Trophoblast cell (in vitro differentiated cells and primary cell): Measurements from ENCODE around the gene COQ2.

Experiments used
- DNase-seq, 2 donors: peaks; one replicate each; pipeline ENCODE4 v3.0.0-alpha.2; 2016
- H2AFZ ChIP-seq: 2 replicates; pipeline ENCODE4 v1.6.1; 2013; ENCODE audit warnings: low read length, moderate library complexity, mild to moderate bottlenecking; ENCODE audit not compliant: insufficient read depth, poor library complexity
- H2AK5ac ChIP-seq: 2 replicates; pipeline ENCODE4 v1.6.1; 2013; ENCODE audit warnings: mild to moderate bottlenecking, low read length
- H2BK120ac ChIP-seq: 2 replicates; pipeline ENCODE4 v1.6.1; 2013; ENCODE audit warnings: low read length, mild to moderate bottlenecking, moderate library complexity; ENCODE audit not compliant: insufficient read depth, poor library complexity
- H2BK12ac ChIP-seq: 2 replicates; pipeline ENCODE4 v1.6.1; 2013; ENCODE audit warnings: mild to moderate bottlenecking, low read length, moderate library complexity
- H2BK5ac ChIP-seq: 2 replicates; pipeline ENCODE4 v1.6.1; 2013; ENCODE audit warnings: low read length, low read depth, moderate library complexity, mild to moderate bottlenecking; ENCODE audit not compliant: poor library complexity
- H3K14ac ChIP-seq: 2 replicates; pipeline ENCODE4 v1.6.1; 2013; ENCODE audit warnings: mild to moderate bottlenecking, low read length
- H3K18ac ChIP-seq: 2 replicates; pipeline ENCODE4 v1.6.1; 2013; ENCODE audit warnings: mild to moderate bottlenecking, low read length
- H3K23ac ChIP-seq: 2 replicates; pipeline ENCODE4 v1.6.1; 2013; ENCODE audit warnings: low read length
- H3K27ac ChIP-seq: 2 replicates; pipeline ENCODE4 v1.5.1; 2013; ENCODE audit warnings: low read depth, mild to moderate bottlenecking, inconsistent platforms, low read length, moderate library complexity
- H3K27me3 ChIP-seq: 2 replicates; pipeline ENCODE4 v1.6.1; 2013; ENCODE audit warnings: inconsistent platforms, mild to moderate bottlenecking, low read length, moderate library complexity; ENCODE audit not compliant: insufficient read depth
- H3K36me3 ChIP-seq, 2 experiments: 1 replicate in 1 of 2; 2 replicates in 1 of 2; pipeline ENCODE4 v1.6.1; 2013; ENCODE audit warnings: low read length in 2 of 2, mild to moderate bottlenecking in 2 of 2, moderate library complexity in 1 of 2; ENCODE audit not compliant: insufficient read depth in 2 of 2, control insufficient read depth in 1 of 2
- H3K4ac ChIP-seq: 2 replicates; pipeline ENCODE4 v1.6.1; 2013; ENCODE audit warnings: low read depth, mild to moderate bottlenecking, low read length, moderate library complexity
- H3K4me1 ChIP-seq, 2 experiments: 1 replicate in 1 of 2; 2 replicates in 1 of 2; pipeline ENCODE4 v1.6.1; 2013; ENCODE audit warnings: low read length in 2 of 2, mild to moderate bottlenecking in 2 of 2, moderate library complexity in 1 of 2; ENCODE audit not compliant: insufficient read depth in 2 of 2, control insufficient read depth in 1 of 2
- H3K4me2 ChIP-seq: 2 replicates; pipeline ENCODE4 v1.6.1; 2013; ENCODE audit warnings: inconsistent platforms, mild to moderate bottlenecking, low read length, moderate library complexity
- H3K4me3 ChIP-seq: 2 replicates; pipeline ENCODE4 v1.5.1; 2013; ENCODE audit warnings: mild to moderate bottlenecking, low read depth, low read length, inconsistent platforms
- H3K79me1 ChIP-seq: one replicate; pipeline ENCODE4 v1.6.1; 2013; ENCODE audit warnings: low read length
- H3K79me2 ChIP-seq: 2 replicates; pipeline ENCODE4 v1.6.1; 2013; ENCODE audit warnings: low read length, mild to moderate bottlenecking; ENCODE audit not compliant: control insufficient read depth, insufficient read depth, poor library complexity
- H3K9ac ChIP-seq: 2 replicates; pipeline ENCODE4 v1.6.1; 2013; ENCODE audit warnings: mild to moderate bottlenecking, low read length
- H3K9me3 ChIP-seq: 2 replicates; pipeline ENCODE4 v1.6.1; 2013; ENCODE audit warnings: low read depth, mild to moderate bottlenecking, control low read depth, inconsistent platforms, low read length; ENCODE audit not compliant: insufficient read depth
- H4K12ac ChIP-seq: 2 replicates; pipeline ENCODE4 v1.6.1; 2013; ENCODE audit warnings: low read depth, mild to moderate bottlenecking, low read length, moderate library complexity
- H4K8ac ChIP-seq: 2 replicates; pipeline ENCODE4 v1.6.1; 2013; ENCODE audit warnings: low read depth, mild to moderate bottlenecking, low read length, moderate library complexity
- H4K91ac ChIP-seq: one replicate; pipeline ENCODE4 v1.6.1; 2013; ENCODE audit warnings: low read depth, mild to moderate bottlenecking, low read length, moderate library complexity
- WGBS: extraction: QIAGEN DNeasy Blood & Tissue Kit; methylation state at CpG from one replicate; pipeline ENCODE4 v1.1.7; 2013; ENCODE audit warnings: missing lambda C conversion rate; ENCODE audit not compliant: insufficient read length, insufficient coverage; ENCODE audit errors: extremely low coverage; 5-methylcytosine and 5-hydroxymethylcytosine counted together

The COQ2 gene

DNA sequence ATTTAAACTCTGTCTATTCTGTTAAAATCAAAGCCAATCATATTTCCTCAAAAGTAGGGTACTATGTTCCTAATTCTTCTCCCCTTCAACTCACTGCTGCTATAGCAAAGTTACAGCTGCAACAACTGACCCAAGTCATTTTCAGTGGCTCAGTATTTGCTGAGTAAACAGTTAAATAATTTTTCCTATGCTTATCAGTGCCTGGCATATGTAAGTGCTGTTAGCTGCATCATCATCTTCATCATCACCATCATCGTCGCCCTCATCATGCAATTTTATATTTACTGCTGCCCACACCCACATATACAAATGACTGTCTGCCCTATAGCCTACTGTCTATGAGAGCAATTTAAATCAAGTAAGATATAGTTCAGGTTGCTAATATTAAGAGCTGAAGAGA is 21.9 kb downstream of the COQ2 start:
- H3K4ac ChIP-seq: no peak overlapping the region
- no peak overlapping the region for H4K8ac ChIP-seq
- H3K4me3 ChIP-seq: no peak overlapping the region
- no peak overlapping the region for H2AK5ac ChIP-seq
- no peak overlapping the region for H2BK120ac ChIP-seq
- H2BK12ac ChIP-seq: no peak overlapping the region
- no peak overlapping the region for H3K4me2 ChIP-seq
- peaks cover 6% of the 10 kb centered on the region for H3K79me1 ChIP-seq
- DNase-seq: no peak
- no peak overlapping the region for H2BK5ac ChIP-seq
- no peaks in the 10 kb centered on the region for H3K27me3 ChIP-seq
- H4K12ac ChIP-seq: no peak overlapping the region
- peaks cover 7 to 9% of the 10 kb centered on the region in 2 experiments for H3K36me3 ChIP-seq
- H2AFZ ChIP-seq: no peak overlapping the region
- H3K18ac ChIP-seq: no peak overlapping the region
- H3K23ac ChIP-seq: no peak overlapping the region
- no peak overlapping the region for H3K14ac ChIP-seq
- WGBS: no CpG with 5 or more reads among the region's 2 CpGs
- no peak overlapping the region for H3K9ac ChIP-seq
- H3K9me3 ChIP-seq: no peaks in the 10 kb centered on the region
- no peak overlapping the region for H3K27ac ChIP-seq
- H3K79me2 ChIP-seq: no peaks in the 10 kb centered on the region
- H4K91ac ChIP-seq: no peak overlapping the region
- H3K4me1 ChIP-seq: peaks cover 4% of the 10 kb centered on the region in 2 experiments

DNA sequence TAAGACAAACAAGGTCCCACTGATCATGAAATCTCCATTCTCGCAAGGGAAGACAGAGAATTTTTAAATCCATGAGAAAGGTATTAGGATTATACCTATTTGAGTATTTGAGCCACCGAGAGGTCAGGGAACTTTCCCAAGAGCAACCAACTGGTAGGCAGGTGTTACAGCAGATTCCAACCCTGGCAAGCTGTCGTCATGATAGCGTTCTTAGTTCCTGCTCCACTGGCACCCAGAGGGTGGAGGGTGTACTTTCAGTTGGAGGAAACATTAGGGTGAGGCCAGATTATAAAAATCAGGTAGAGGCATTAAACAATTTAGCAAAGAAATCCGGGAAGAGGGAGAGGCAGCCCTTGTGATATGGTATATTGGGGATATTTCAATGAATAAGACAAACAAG is 23.3 kb downstream of the COQ2 start:
- Histone ChIP-seq H3K4me2 (no peak overlapping the region), H3K27ac (no peak overlapping the region), H3K9me3 (no peaks in the 10 kb centered on the region), H4K12ac (no peak overlapping the region), H3K36me3 (peaks cover 4 to 8% of the 10 kb centered on the region in 2 experiments), H3K79me1 (peaks cover 12% of the 10 kb centered on the region), H3K18ac (no peak overlapping the region), H2BK120ac (no peak overlapping the region), H3K4ac (no peak overlapping the region), H3K79me2 (no peaks in the 10 kb centered on the region), H3K9ac (no peak overlapping the region), H2AK5ac (no peak overlapping the region), H2AFZ (no peak overlapping the region), H3K4me3 (no peak overlapping the region), H3K27me3 (no peaks in the 10 kb centered on the region), H3K23ac (no peak overlapping the region), H4K8ac (no peak overlapping the region), H3K14ac (no peak overlapping the region), H2BK5ac (no peak overlapping the region), H2BK12ac (no peak overlapping the region), H4K91ac (no peak overlapping the region), H3K4me1 (peaks cover 7 to 9% of the 10 kb centered on the region in 2 experiments)
- no peak for DNase-seq
- no CpG with 5 or more reads among the region's 5 CpGs for WGBS

DNA sequence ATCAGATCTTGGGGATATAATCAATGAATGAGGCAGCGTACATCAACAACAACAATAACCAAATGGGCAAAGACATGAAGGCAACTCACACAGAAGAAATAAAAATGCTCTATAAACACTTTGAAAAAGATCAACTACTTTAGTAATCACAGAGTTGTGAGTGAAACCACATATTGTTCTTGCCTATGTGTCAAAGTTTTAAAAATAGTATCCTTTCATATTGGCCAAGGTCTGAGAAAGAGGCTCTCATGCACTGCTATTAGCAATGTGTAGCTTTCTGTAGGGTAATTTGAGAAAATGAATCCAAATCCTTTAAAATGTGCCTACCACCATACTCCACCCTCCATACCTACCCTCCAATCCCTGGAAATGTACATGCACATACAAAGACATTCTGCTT is 25.0 kb downstream of the COQ2 start:
- H3K4me2 ChIP-seq: no peak overlapping the region
- H3K4ac ChIP-seq: no peak overlapping the region
- H3K79me2 ChIP-seq: no peaks in the 10 kb centered on the region
- no peak overlapping the region for H2AFZ ChIP-seq
- peaks cover 16% of the 10 kb centered on the region for H3K79me1 ChIP-seq
- no peak overlapping the region for H2BK12ac ChIP-seq
- no peak overlapping the region for H3K23ac ChIP-seq
- H2BK5ac ChIP-seq: no peak overlapping the region
- H3K18ac ChIP-seq: no peak overlapping the region
- no peak overlapping the region for H3K9ac ChIP-seq
- WGBS: no CpG with 5 or more reads among the region's 1 CpG
- peaks cover 2 to 5% of the 10 kb centered on the region in 2 experiments for H3K36me3 ChIP-seq
- DNase-seq: no peak
- no peak overlapping the region for H3K14ac ChIP-seq
- H3K4me1 ChIP-seq: peaks cover 9 to 10% of the 10 kb centered on the region in 2 experiments
- H3K9me3 ChIP-seq: no peaks in the 10 kb centered on the region
- no peak overlapping the region for H4K91ac ChIP-seq
- H2BK120ac ChIP-seq: no peak overlapping the region
- no peaks in the 10 kb centered on the region for H3K27me3 ChIP-seq
- H2AK5ac ChIP-seq: no peak overlapping the region
- H4K12ac ChIP-seq: no peak overlapping the region
- H3K4me3 ChIP-seq: no peak overlapping the region
- H3K27ac ChIP-seq: no peak overlapping the region
- H4K8ac ChIP-seq: no peak overlapping the region

DNA sequence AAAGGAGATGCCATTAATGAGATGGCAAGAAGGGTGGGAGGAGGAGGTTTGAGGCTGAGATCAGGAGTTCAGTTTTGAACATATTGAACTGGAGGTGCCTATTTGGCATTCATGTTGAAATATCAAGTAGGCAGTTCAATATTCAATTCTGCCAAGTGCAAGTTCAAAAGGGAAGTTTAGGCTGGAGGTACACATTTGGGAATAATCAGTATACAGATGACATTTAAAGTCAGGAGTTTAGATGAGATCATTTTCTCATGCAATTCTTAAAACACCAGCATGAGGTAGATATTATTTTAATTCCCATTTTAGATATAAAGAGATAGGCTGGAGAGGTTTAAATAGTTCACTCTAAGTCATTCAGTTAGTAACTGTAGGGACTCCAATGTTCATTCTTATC is 26.1 kb downstream of the COQ2 start:
- no peak overlapping the region for H2AK5ac ChIP-seq
- peaks cover 2 to 5% of the 10 kb centered on the region in 2 experiments for H3K36me3 ChIP-seq
- no peak overlapping the region for H3K18ac ChIP-seq
- H4K8ac ChIP-seq: no peak overlapping the region
- no peak overlapping the region for H2AFZ ChIP-seq
- no peak overlapping the region for H2BK120ac ChIP-seq
- no peak overlapping the region for H3K4me3 ChIP-seq
- H3K79me2 ChIP-seq: no peaks in the 10 kb centered on the region
- H3K14ac ChIP-seq: no peak overlapping the region
- no peak for DNase-seq
- H3K9me3 ChIP-seq: no peaks in the 10 kb centered on the region
- no peak overlapping the region for H3K4ac ChIP-seq
- no peak overlapping the region for H3K27ac ChIP-seq
- no peak overlapping the region for H2BK5ac ChIP-seq
- no peak overlapping the region for H4K12ac ChIP-seq
- H4K91ac ChIP-seq: peak overlapping the region; percentile 67
- no peak overlapping the region for H3K23ac ChIP-seq
- peaks cover 16% of the 10 kb centered on the region for H3K79me1 ChIP-seq
- peaks cover 9 to 10% of the 10 kb centered on the region in 2 experiments for H3K4me1 ChIP-seq
- H3K27me3 ChIP-seq: no peaks in the 10 kb centered on the region
- no peak overlapping the region for H2BK12ac ChIP-seq
- no peak overlapping the region for H3K4me2 ChIP-seq
- H3K9ac ChIP-seq: no peak overlapping the region
